Measurements from ENCODE around the gene HIP1. TPM values are rescaled to one million over a fixed set of nuclear protein-coding genes. Genes with fewer than 3 reads are reported as not detected.

The HIP1 gene
- total and polyA plus RNA-seq, 9 of the 15 experiments (the other 6 are each of a cell fraction or from before 2014, with no cell fraction given) = 2.4 to 13.7 (median 9.5) TPM

GRCh38 chr7:75596727-75597614, 141.8 kb downstream of the HIP1 start (continued):
- TF ChIP-seq NR2C2 (CRISPR knock-in tag; IDR thresholded peaks at IDR 0.05) (no peak), NR2C2 (tag; IDR thresholded peaks at IDR 0.05) (peak; percentile 60), L3MBTL2 (IDR thresholded peaks at IDR 0.05) (peak; percentile 40; the same call in 1 of the 2 replicates), SMARCA5 (IDR thresholded peaks at IDR 0.05) (no peak), HMBOX1 (IDR thresholded peaks at IDR 0.05) (no peak), ZNF316 (IDR thresholded peaks at IDR 0.05) (no peak), ZNF436 (CRISPR knock-in tag; IDR thresholded peaks at IDR 0.05) (no peak), MXI1 (IDR thresholded peaks at IDR 0.05; ENCODE audit: low read depth, low read length) (no peak), SMAD3 (CRISPR knock-in tag; conservative IDR thresholded peaks at IDR 0.05) (0 out of 2 replicates have a peak, but pooled peaks have one; percentile 2), NFYB (IDR thresholded peaks at IDR 0.05; ENCODE audit: extremely low read depth, insufficient read length) (no peak), SMARCE1 (IDR thresholded peaks at IDR 0.05) (peak; percentile 62), EHMT2 (IDR thresholded peaks at IDR 0.05) (no peak), BRD4 (IDR thresholded peaks at IDR 0.05) (no peak), ZNF175 (CRISPR knock-in tag; IDR thresholded peaks at IDR 0.05; ENCODE audit: low read depth) (peak; percentile 92), GABPB2 (CRISPR knock-in tag; conservative IDR thresholded peaks at IDR 0.05) (no peak), SMARCA4 (IDR thresholded peaks at IDR 0.05) (peak; percentile 63; the same call in 1 of the 2 replicates), ZNF253 (CRISPR knock-in tag; conservative IDR thresholded peaks at IDR 0.05) (no peak), ZNF263 (CRISPR knock-in tag; IDR thresholded peaks at IDR 0.05; ENCODE audit: borderline replicate concordance) (no peak), ATF4 (CRISPR knock-in tag; IDR thresholded peaks at IDR 0.05) (no peak), HLTF (IDR thresholded peaks at IDR 0.05) (no peak), CSDE1 (IDR thresholded peaks at IDR 0.05) (no peak), NEUROD1 (IDR thresholded peaks at IDR 0.05; ENCODE audit: borderline replicate concordance, low read depth, low read length, partially characterized antibody) (no peak), CBX5 (IDR thresholded peaks at IDR 0.05; ENCODE audit: borderline replicate concordance, low read depth) (no peak), CBX1 (IDR thresholded peaks at IDR 0.05; ENCODE audit: low read depth) (no peak), HCFC1 (IDR thresholded peaks at IDR 0.05; ENCODE audit: low read depth, low read length) (no peak), TEAD1 (CRISPR knock-in tag; IDR thresholded peaks at IDR 0.05) (peak in 1 of 2 experiments; percentile 60; a peak in 1 of 4 replicates)
- TF ChIP-seq, protein P1, sequence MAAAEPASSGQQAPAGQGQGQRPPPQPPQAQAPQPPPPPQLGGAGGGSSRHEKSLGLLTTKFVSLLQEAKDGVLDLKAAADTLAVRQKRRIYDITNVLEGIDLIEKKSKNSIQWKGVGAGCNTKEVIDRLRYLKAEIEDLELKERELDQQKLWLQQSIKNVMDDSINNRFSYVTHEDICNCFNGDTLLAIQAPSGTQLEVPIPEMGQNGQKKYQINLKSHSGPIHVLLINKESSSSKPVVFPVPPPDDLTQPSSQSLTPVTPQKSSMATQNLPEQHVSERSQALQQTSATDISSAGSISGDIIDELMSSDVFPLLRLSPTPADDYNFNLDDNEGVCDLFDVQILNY (CRISPR knock-in tag; IDR thresholded peaks at IDR 0.05) = no peak
- TF ChIP-seq, protein P2, sequence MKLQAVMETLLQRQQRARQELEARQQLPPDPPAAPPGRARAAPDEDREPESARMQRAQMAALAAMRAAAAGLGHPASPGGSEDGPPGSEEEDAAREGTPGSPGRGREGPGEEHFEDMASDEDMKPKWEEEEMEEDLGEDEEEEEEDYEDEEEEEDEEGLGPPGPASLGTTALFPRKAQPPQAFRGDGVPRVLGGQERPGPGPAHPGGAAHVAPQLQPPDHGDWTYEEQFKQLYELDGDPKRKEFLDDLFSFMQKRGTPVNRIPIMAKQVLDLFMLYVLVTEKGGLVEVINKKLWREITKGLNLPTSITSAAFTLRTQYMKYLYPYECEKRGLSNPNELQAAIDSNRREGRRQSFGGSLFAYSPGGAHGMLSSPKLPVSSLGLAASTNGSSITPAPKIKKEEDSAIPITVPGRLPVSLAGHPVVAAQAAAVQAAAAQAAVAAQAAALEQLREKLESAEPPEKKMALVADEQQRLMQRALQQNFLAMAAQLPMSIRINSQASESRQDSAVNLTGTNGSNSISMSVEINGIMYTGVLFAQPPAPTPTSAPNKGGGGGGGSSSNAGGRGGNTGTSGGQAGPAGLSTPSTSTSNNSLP (IDR thresholded peaks at IDR 0.05; ENCODE audit: borderline replicate concordance, low read depth, low read length) = 0 out of 2 replicates have a peak, but pooled peaks have one; percentile 18
